IPS-20b (cell line): ENCODE data around the gene PLXNA3.
"Not testable (repeated sequence)": the region's sequence is repeated elsewhere in the genome, so short reads cannot be mapped to it uniquely, and the experiment has no call there.

Experiments
- H3K27ac ChIP-seq: one replicate; pipeline ENCODE4 v1.5.1; 2013; ENCODE audit warnings: low read length
- H3K27me3 ChIP-seq: 2 replicates; pipeline ENCODE4 v1.6.1; 2013; ENCODE audit warnings: mild to moderate bottlenecking, low read length, inconsistent platforms; ENCODE audit not compliant: insufficient read depth
- H3K36me3 ChIP-seq: 2 replicates; pipeline ENCODE4 v1.6.1; 2013; ENCODE audit warnings: low read depth, mild to moderate bottlenecking, inconsistent platforms, low read length, moderate library complexity; ENCODE audit not compliant: insufficient read depth
- H3K4me1 ChIP-seq: 2 replicates; pipeline ENCODE4 v1.6.1; 2013; ENCODE audit warnings: mild to moderate bottlenecking, control low read depth, inconsistent platforms, low read length, moderate library complexity; ENCODE audit not compliant: insufficient read depth
- H3K4me3 ChIP-seq: 2 replicates; pipeline ENCODE4 v1.5.1; 2013; ENCODE audit warnings: mild to moderate bottlenecking, low read length, inconsistent platforms
- H3K9ac ChIP-seq: 2 replicates; pipeline ENCODE4 v1.6.1; 2013; ENCODE audit warnings: low read depth, mild to moderate bottlenecking, inconsistent platforms, low read length, moderate library complexity
- H3K9me3 ChIP-seq: 2 replicates; pipeline ENCODE4 v1.6.1; 2013; ENCODE audit warnings: mild to moderate bottlenecking, low read depth, low read length, inconsistent platforms; ENCODE audit not compliant: insufficient read depth

PLXNA3 gene

GRCh38 chrX:154494715-154495114 lies 36.6 kb downstream of the PLXNA3 start:
- Histone ChIP-seq H3K36me3 (no peaks in the 10 kb centered on the region), H3K4me3 (no peak overlapping the region), H3K9me3 (no peaks in the 10 kb centered on the region), H3K27ac (no peak overlapping the region), H3K4me1 (no peaks in the 10 kb centered on the region), H3K9ac (no peak overlapping the region), H3K27me3 (peaks cover 1% of the 10 kb centered on the region; the same call in 1 of the 2 replicates)

GRCh38 chrX:154495472-154495922 lies 37.4 kb downstream of the PLXNA3 start:
- H3K9ac ChIP-seq = no peak overlapping the region
- H3K36me3 ChIP-seq = no peaks in the 10 kb centered on the region
- H3K4me1 ChIP-seq = no peaks in the 10 kb centered on the region
- H3K9me3 ChIP-seq = no peaks in the 10 kb centered on the region
- H3K27ac ChIP-seq = no peak overlapping the region
- no peak overlapping the region for H3K4me3 ChIP-seq
- H3K27me3 ChIP-seq = no peaks in the 10 kb centered on the region; the same call in 1 of the 2 replicates

GRCh38 chrX:154496591-154497137 lies 38.6 kb downstream of the PLXNA3 start:
- not testable (repeated sequence) for H3K4me1 ChIP-seq, H3K27me3 ChIP-seq, H3K36me3 ChIP-seq, H3K9ac ChIP-seq, H3K27ac ChIP-seq, H3K9me3 ChIP-seq, H3K4me3 ChIP-seq

- not testable (repeated sequence) for H3K4me1 ChIP-seq, H3K9ac ChIP-seq, H3K27me3 ChIP-seq, H3K36me3 ChIP-seq, H3K4me3 ChIP-seq, H3K27ac ChIP-seq, H3K9me3 ChIP-seq
Observed at GRCh38 chrX:154501423-154501822, 43.3 kb downstream of the PLXNA3 start.

GRCh38 chrX:154502098-154502497 lies 44.0 kb downstream of the PLXNA3 start:
- no peak overlapping the region for H3K27ac ChIP-seq
- no peaks in the 10 kb centered on the region for H3K36me3 ChIP-seq
- H3K4me3 ChIP-seq = no peak overlapping the region
- H3K9ac ChIP-seq = no peak overlapping the region
- H3K9me3 ChIP-seq = no peaks in the 10 kb centered on the region
- H3K27me3 ChIP-seq = no peaks in the 10 kb centered on the region
- no peaks in the 10 kb centered on the region for H3K4me1 ChIP-seq

- no peaks in the 10 kb centered on the region for H3K9me3 ChIP-seq
- H3K36me3 ChIP-seq = no peaks in the 10 kb centered on the region
- H3K27ac ChIP-seq = no peak overlapping the region
- no peak overlapping the region for H3K9ac ChIP-seq
- no peak overlapping the region for H3K4me3 ChIP-seq
- H3K4me1 ChIP-seq = no peaks in the 10 kb centered on the region
- no peaks in the 10 kb centered on the region for H3K27me3 ChIP-seq
Observed at GRCh38 chrX:154502989-154503388, 44.9 kb downstream of the PLXNA3 start.

GRCh38 chrX:154505734-154506133 lies 47.7 kb downstream of the PLXNA3 start:
- H3K27me3 ChIP-seq = no peaks in the 10 kb centered on the region
- no peaks in the 10 kb centered on the region for H3K9me3 ChIP-seq
- H3K27ac ChIP-seq = no peak overlapping the region
- H3K4me3 ChIP-seq = no peak overlapping the region
- H3K9ac ChIP-seq = no peak overlapping the region
- no peaks in the 10 kb centered on the region for H3K36me3 ChIP-seq
- H3K4me1 ChIP-seq = no peaks in the 10 kb centered on the region

- no peak overlapping the region for H3K4me3 ChIP-seq
- H3K27ac ChIP-seq = no peak overlapping the region
- no peaks in the 10 kb centered on the region for H3K27me3 ChIP-seq
- H3K9me3 ChIP-seq = no peaks in the 10 kb centered on the region
- no peaks in the 10 kb centered on the region for H3K4me1 ChIP-seq
- no peaks in the 10 kb centered on the region for H3K36me3 ChIP-seq
- no peak overlapping the region for H3K9ac ChIP-seq
Observed at GRCh38 chrX:154506483-154507332, 48.6 kb downstream of the PLXNA3 start.

- Histone ChIP-seq H3K36me3 (no peaks in the 10 kb centered on the region), H3K9ac (no peak overlapping the region), H3K4me3 (no peak overlapping the region), H3K27me3 (no peaks in the 10 kb centered on the region), H3K4me1 (no peaks in the 10 kb centered on the region), H3K27ac (no peak overlapping the region), H3K9me3 (no peaks in the 10 kb centered on the region)
Observed at GRCh38 chrX:154507673-154508383, 49.7 kb downstream of the PLXNA3 start.

GRCh38 chrX:154508384-154508745 lies 50.3 kb downstream of the PLXNA3 start:
- Histone ChIP-seq H3K9me3 (no peaks in the 10 kb centered on the region), H3K4me1 (no peaks in the 10 kb centered on the region), H3K9ac (no peak overlapping the region), H3K27me3 (no peaks in the 10 kb centered on the region), H3K36me3 (no peaks in the 10 kb centered on the region), H3K4me3 (no peak overlapping the region), H3K27ac (no peak overlapping the region)

- no peaks in the 10 kb centered on the region for H3K27me3 ChIP-seq
- no peak overlapping the region for H3K27ac ChIP-seq
- no peak overlapping the region for H3K9ac ChIP-seq
- H3K4me1 ChIP-seq = no peaks in the 10 kb centered on the region
- no peaks in the 10 kb centered on the region for H3K9me3 ChIP-seq
- H3K4me3 ChIP-seq = no peak overlapping the region
- no peaks in the 10 kb centered on the region for H3K36me3 ChIP-seq
Observed at GRCh38 chrX:154509455-154509854, 51.4 kb downstream of the PLXNA3 start.

GRCh38 chrX:154511761-154512160 lies 53.7 kb downstream of the PLXNA3 start:
- Histone ChIP-seq H3K9ac (no peak overlapping the region), H3K27ac (no peak overlapping the region), H3K4me3 (no peak overlapping the region), H3K36me3 (no peaks in the 10 kb centered on the region), H3K9me3 (no peaks in the 10 kb centered on the region), H3K27me3 (no peaks in the 10 kb centered on the region), H3K4me1 (no peaks in the 10 kb centered on the region; the same call in 1 of the 2 replicates)
